ENCODE data around the gene PRKCH. TPM values are rescaled to one million over a fixed set of nuclear protein-coding genes. Genes with fewer than 3 reads are reported as not detected.

The PRKCH gene
- total and polyA plus RNA-seq, 7 experiments from 2014 or later, result 191 to 359 (median 314) TPM

DNA sequence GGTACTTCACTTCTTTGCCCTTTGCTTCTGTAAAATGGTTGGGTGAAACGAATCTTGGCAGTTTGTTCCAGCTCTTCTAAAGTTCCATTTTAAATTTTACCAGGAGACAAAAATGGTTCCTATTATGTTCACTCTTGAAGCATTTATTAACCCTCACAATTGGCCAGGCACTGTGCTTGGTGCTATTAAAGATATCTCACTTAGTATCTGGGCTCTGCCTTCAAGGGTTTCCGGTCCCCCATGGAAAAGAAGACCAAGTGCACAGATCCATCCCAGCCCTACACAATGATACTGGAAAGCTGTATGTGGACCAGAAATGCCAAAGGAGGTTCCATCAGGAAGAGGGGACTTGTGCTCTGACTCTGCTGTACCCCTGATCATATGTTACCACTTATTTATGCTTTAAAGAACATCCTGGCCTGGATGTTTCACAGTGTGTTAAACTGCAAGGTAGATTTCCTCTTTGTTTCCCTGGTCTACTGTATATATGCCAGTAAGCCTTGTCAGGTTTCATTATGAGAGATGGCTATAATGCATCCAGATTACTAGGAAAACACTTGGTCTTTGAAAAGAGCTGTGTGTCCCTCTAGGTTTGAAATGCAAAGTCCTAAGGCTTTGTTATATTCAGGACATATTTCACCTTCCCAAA is 154.8 kb downstream of the PRKCH start:
- H3K27me3 ChIP-seq (ENCODE audit: control insufficient read depth in 2 of 2, insufficient read depth in 2 of 2, low read length in 2 of 2), result no peaks in the 10 kb centered on the region
- Mint-ChIP-seq H3K9me3 (peaks cover 0 to 7% (median 0%) of the 10 kb centered on the region in 11 donors), H3K4me1 (peaks cover 54 to 98% (median 95%) of the 10 kb centered on the region in 7 donors), H3K4me3 (peak overlapping the region; percentile 14 to 79 (median 73)), H3K27ac (peak overlapping the region in 8 of 9 donors; percentile 84 to 100 (median 95)), H3K27me3 (no peaks in the 10 kb centered on the region), H3K36me3 (peaks cover 3 to 36% (median 21%) of the 10 kb centered on the region in 5 donors)
- DNase-seq (no peak), ATAC-seq (peak; percentile 1)
- peaks cover 84 to 95% of the 10 kb centered on the region in 2 donors for H3K4me1 ChIP-seq (ENCODE audit: control insufficient read depth in 2 of 2, insufficient read depth in 2 of 2, low read length in 2 of 2)
- peaks cover 7 to 11% (median 8%) of the 10 kb centered on the region in 3 experiments for H3K36me3 ChIP-seq (ENCODE audit: control insufficient read depth in 2 of 3, insufficient read depth in 3 of 3, low read length in 3 of 3)
- H3K4me3 ChIP-seq (ENCODE audit: low read length), result peak overlapping the region; percentile 42
- ChIA-PET POLR2A (interaction anchor here (0.6 to 3.4 kb wide), 24 partner anchors 9 to 286 kb away, joined by 3 to 20 read pairs (median 4); partner anchors contain the start of genes HIF1A and SNAPC1), CTCF (interaction anchor here (0.6 to 2.1 kb wide), 15 partner anchors 23 to 362 kb away, joined by 3 to 9 read pairs (median 3); no protein-coding TSS in a partner anchor)
- H3K27ac ChIP-seq (ENCODE audit: low read depth, low read length), result peak overlapping the region; percentile 98
- H3K9me3 ChIP-seq (ENCODE audit: control insufficient read depth in 2 of 3, low read length in 3 of 3), result no peaks in the 10 kb centered on the region
- intact Hi-C loops (cut with micrococcal nuclease), result loop anchor here (1.0 to 5.0 kb wide), 10 partner anchors 15 to 1229 kb away; partner anchors contain the start of genes SNAPC1 (in 2 of the 2) and PPM1A (in 1 of the 2)

DNA sequence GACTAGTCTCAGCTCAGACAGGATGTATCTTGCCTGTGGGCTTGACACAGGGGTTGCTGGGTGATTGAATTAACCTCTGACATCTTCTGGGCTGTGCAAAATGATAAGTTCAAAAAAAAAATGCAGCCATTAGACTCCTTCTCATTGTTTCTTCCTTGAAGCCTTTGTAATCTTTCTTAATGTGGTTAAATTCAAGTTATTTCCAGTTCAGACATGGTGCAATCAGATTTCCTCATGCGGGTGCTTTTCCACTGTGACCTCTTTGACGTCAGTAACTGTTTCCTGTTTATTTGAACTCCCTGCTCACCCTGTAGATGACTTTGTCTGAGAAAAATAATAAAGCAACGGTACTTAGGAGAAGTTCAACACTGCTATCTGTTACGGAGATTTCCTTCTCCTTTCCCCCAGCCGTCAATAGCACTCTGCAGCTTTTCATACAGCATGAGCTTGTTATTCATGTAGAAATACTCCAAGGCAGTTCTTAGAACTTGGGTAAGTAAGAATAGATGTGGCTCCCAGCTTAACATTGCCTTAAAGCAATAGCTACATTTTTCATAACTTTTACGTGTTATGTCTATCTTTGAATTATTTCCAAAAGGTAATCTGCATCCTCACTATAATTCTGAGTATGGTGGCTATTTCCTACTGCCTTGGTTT is 155.5 kb downstream of the PRKCH start:
- Histone ChIP-seq H3K27me3 (ENCODE audit: control insufficient read depth in 2 of 2, insufficient read depth in 2 of 2, low read length in 2 of 2) (no peaks in the 10 kb centered on the region), H3K4me3 (ENCODE audit: low read length) (peak overlapping the region; percentile 2), H3K9me3 (ENCODE audit: control insufficient read depth in 2 of 3, low read length in 3 of 3) (no peaks in the 10 kb centered on the region), H3K36me3 (ENCODE audit: control insufficient read depth in 2 of 3, insufficient read depth in 3 of 3, low read length in 3 of 3) (peaks cover 7 to 15% (median 9%) of the 10 kb centered on the region in 3 experiments), H3K27ac (ENCODE audit: low read depth, low read length) (peak overlapping the region; percentile 98), H3K4me1 (ENCODE audit: control insufficient read depth in 2 of 2, insufficient read depth in 2 of 2, low read length in 2 of 2) (peaks cover 77 to 94% of the 10 kb centered on the region in 2 donors)
- Mint-ChIP-seq H3K27ac (peak overlapping the region in 8 of 9 donors; percentile 84 to 100 (median 95)), H3K36me3 (peaks cover 3 to 39% (median 21%) of the 10 kb centered on the region in 5 donors), H3K9me3 (peaks cover 0 to 7% (median 0%) of the 10 kb centered on the region in 11 donors), H3K4me3 (peak overlapping the region; percentile 23 to 79 (median 73)), H3K27me3 (no peaks in the 10 kb centered on the region), H3K4me1 (peaks cover 48 to 98% (median 94%) of the 10 kb centered on the region in 7 donors)
- intact Hi-C loops (cut with micrococcal nuclease), result loop anchor here (1.0 to 5.0 kb wide), 17 partner anchors 16 to 1230 kb away; partner anchors contain the start of genes HIF1A (in 2 of the 2), SNAPC1 (in 2 of the 2) and PPM1A (in 1 of the 2)
- POLR2A ChIA-PET, result interaction anchor here (0.6 to 3.4 kb wide), 23 partner anchors 8 to 250 kb away, joined by 3 to 20 read pairs (median 5); partner anchors contain the start of gene HIF1A
- peak; percentile 85 for ATAC-seq
- CTCF ChIA-PET, result interaction anchor here (0.6 to 2.1 kb wide), 8 partner anchors 22 to 361 kb away, joined by 3 to 9 read pairs (median 3); partner anchors contain the start of gene HIF1A
- peak in 7 of 9 donors; percentile 78 to 97 (median 94) for DNase-seq

DNA sequence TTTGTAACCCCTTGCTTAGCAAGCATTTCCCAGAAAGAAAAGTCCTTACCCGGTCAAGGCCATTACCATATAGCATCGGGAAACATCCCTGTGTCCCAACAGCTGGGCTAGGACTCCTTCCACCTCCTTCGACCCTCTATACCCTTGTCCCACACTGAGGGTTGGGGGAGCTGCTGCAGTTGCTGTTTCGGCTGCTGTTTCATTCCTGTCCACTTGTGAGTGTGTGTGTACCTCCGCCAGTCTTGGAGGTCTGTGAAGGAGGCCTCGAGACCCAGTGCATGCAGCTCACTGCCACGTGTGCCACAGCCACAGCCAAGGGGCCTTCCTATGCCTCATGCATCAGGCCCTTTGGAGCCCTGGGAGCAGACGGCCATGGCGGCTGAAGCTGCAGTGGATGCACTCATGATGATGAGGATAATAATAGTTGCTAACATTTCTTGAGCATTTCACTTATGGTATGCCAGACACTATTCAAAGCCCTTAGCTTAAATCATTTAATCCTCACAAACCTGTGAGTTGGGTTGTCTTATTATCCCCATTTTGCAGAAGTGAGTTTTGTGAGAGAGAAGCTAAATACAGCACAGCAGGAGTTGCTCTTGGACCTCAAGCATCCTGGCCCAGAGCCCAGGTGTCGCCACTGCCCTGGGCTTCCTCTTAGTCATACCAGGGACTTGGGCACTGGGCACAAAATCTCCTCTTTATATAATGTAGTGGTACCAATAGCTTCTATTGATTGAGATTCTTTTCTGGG is 156.5 kb downstream of the PRKCH start:
- Histone ChIP-seq H3K27me3 (ENCODE audit: control insufficient read depth in 2 of 2, insufficient read depth in 2 of 2, low read length in 2 of 2) (no peaks in the 10 kb centered on the region), H3K4me1 (ENCODE audit: control insufficient read depth in 2 of 2, insufficient read depth in 2 of 2, low read length in 2 of 2) (peaks cover 68 to 87% of the 10 kb centered on the region in 2 donors), H3K4me3 (ENCODE audit: low read length) (peak overlapping the region; percentile 2), H3K27ac (ENCODE audit: low read depth, low read length) (peak overlapping the region; percentile 85), H3K9me3 (ENCODE audit: control insufficient read depth in 2 of 3, low read length in 3 of 3) (no peaks in the 10 kb centered on the region), H3K36me3 (ENCODE audit: control insufficient read depth in 2 of 3, insufficient read depth in 3 of 3, low read length in 3 of 3) (peaks cover 10 to 19% (median 15%) of the 10 kb centered on the region in 3 experiments)
- H3K4me1 Mint-ChIP-seq, result peaks cover 41 to 98% (median 94%) of the 10 kb centered on the region in 7 donors
- CTCF ChIA-PET, result interaction anchor here (0.6 to 2.2 kb wide), 5 partner anchors 14 to 217 kb away, joined by 3 to 5 read pairs (median 3); partner anchors contain the start of gene HIF1A
- peak overlapping the region in 8 of 9 donors; percentile 84 to 100 (median 95) for H3K27ac Mint-ChIP-seq
- peak overlapping the region in 9 of 10 donors; percentile 43 to 82 (median 75) for H3K4me3 Mint-ChIP-seq
- H3K36me3 Mint-ChIP-seq, result peaks cover 3 to 42% (median 24%) of the 10 kb centered on the region in 5 donors
- intact Hi-C loops (cut with micrococcal nuclease), result loop anchor here (1.0 to 5.0 kb wide), 11 partner anchors 24 to 1231 kb away; partner anchors contain the start of genes HIF1A (in 2 of the 2) and PPM1A (in 1 of the 2)
- no peak for DNase-seq
- H3K27me3 Mint-ChIP-seq, result no peaks in the 10 kb centered on the region
- no peak for ATAC-seq
- POLR2A ChIA-PET, result interaction anchor here (0.6 to 3.4 kb wide), 19 partner anchors 8 to 254 kb away, joined by 3 to 20 read pairs (median 5); partner anchors contain the start of gene HIF1A
- peaks cover 0 to 5% (median 0%) of the 10 kb centered on the region in 11 donors for H3K9me3 Mint-ChIP-seq

DNA sequence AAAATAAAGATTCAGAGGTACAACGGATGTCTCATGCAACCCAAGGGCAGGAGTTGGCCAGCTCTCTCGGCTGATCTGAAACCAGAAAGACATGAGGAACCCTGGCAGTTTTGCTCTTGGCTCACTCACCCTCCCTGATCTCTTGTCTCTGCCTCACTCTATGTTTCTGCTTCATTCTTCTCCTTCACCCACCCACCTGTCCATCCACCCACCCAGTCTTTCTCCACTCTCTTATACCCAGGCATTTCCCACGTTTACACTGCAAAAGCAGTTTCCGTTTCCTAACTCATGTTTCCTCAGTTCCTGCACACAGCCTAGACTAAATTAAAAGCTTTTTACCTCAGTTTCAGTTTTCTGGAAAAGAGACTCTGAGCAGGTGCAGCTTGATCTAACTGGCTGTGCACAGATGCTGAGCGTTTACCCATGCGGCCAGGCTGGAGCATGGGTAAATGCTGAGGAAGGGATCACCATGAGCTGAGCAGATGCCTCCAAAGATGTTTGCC is 157.6 kb downstream of the PRKCH start:
- POLR2A ChIA-PET, result interaction anchor here (0.6 to 2.0 kb wide), 16 partner anchors 9 to 285 kb away, joined by 3 to 9 read pairs (median 4); no protein-coding TSS in a partner anchor
- DNase-seq (peak in 3 of 9 donors; percentile 28 to 37 (median 37)), ATAC-seq (no peak)
- H3K27me3 Mint-ChIP-seq, result no peaks in the 10 kb centered on the region
- CTCF ChIA-PET, result interaction anchor here (0.6 to 2.2 kb wide), 6 partner anchors 12 to 212 kb away, joined by 3 to 10 read pairs (median 4); no protein-coding TSS in a partner anchor
- peak overlapping the region; percentile 85 for H3K27ac ChIP-seq (ENCODE audit: low read depth, low read length)
- H3K27ac Mint-ChIP-seq, result peak overlapping the region in 8 of 9 donors; percentile 84 to 100 (median 95)
- peak overlapping the region; percentile 17 for H3K4me3 ChIP-seq (ENCODE audit: low read length)
- peak overlapping the region; percentile 35 to 82 (median 74) for H3K4me3 Mint-ChIP-seq
- intact Hi-C loops (cut with micrococcal nuclease), result loop anchor here in 1 of 2 donors (1.0 to 5.0 kb wide), 2 partner anchors 13 to 1232 kb away; partner anchors contain the start of gene PPM1A
- H3K36me3 ChIP-seq (ENCODE audit: control insufficient read depth in 2 of 3, insufficient read depth in 3 of 3, low read length in 3 of 3), result peaks cover 17 to 23% (median 20%) of the 10 kb centered on the region in 3 experiments
- H3K36me3 Mint-ChIP-seq, result peaks cover 3 to 40% (median 23%) of the 10 kb centered on the region in 5 donors
- H3K9me3 Mint-ChIP-seq, result peaks cover 0 to 4% (median 0%) of the 10 kb centered on the region in 11 donors
- H3K27me3 ChIP-seq (ENCODE audit: control insufficient read depth in 2 of 2, insufficient read depth in 2 of 2, low read length in 2 of 2), result no peaks in the 10 kb centered on the region
- peaks cover 60 to 76% of the 10 kb centered on the region in 2 donors for H3K4me1 ChIP-seq (ENCODE audit: control insufficient read depth in 2 of 2, insufficient read depth in 2 of 2, low read length in 2 of 2)
- H3K9me3 ChIP-seq (ENCODE audit: control insufficient read depth in 2 of 3, low read length in 3 of 3), result no peaks in the 10 kb centered on the region
- peaks cover 36 to 97% (median 90%) of the 10 kb centered on the region in 7 donors for H3K4me1 Mint-ChIP-seq

DNA sequence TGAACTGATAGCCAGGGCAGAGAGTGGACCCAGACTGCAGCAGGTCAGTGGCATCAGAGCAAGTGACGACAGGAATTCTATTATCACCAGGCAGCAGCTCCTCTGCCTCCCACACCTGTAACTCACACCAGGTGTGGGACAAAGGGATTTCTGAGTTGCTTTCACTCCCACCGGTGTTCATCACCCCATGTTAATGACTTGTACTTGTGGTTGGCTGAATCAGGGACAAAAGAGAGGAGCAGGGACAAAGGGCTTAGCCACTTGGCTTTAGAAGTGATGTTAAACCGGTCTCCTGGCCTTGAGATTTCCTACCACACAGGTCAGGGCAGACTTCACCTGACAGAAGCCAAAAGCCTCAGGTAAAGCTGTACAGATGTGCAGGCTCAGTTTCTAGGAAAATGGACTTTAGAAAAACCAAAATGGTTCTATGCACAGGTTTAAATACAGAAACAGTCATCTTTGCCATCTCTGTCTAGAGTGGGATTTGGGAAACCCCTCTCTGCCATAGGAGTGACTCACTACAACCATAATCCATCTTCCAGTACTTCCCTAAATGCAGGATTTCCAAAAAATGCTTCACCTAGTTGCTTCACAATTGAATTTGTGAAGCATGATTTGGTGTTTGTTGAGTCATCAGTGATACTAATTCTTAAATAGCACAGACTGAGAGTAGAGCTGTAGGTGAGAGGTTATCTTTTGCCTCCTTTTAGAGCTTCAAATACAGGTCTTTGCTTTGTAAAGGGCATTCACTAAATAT is 158.5 kb downstream of the PRKCH start:
- peaks cover 17 to 29% (median 28%) of the 10 kb centered on the region in 3 experiments for H3K36me3 ChIP-seq (ENCODE audit: control insufficient read depth in 2 of 3, insufficient read depth in 3 of 3, low read length in 3 of 3)
- H3K4me3 ChIP-seq (ENCODE audit: low read length), result no peak overlapping the region
- H3K27ac ChIP-seq (ENCODE audit: low read depth, low read length), result peak overlapping the region; percentile 85
- Mint-ChIP-seq H3K36me3 (peaks cover 3 to 38% (median 23%) of the 10 kb centered on the region in 5 donors), H3K27ac (peak overlapping the region in 8 of 9 donors; percentile 84 to 100 (median 95)), H3K4me1 (peaks cover 29 to 95% (median 87%) of the 10 kb centered on the region in 7 donors), H3K27me3 (no peaks in the 10 kb centered on the region), H3K4me3 (peak overlapping the region; percentile 22 to 82 (median 74)), H3K9me3 (peaks cover 0 to 3% (median 0%) of the 10 kb centered on the region in 11 donors)
- CTCF ChIA-PET, result interaction anchor here (0.6 to 2.2 kb wide), 3 partner anchors 12 to 211 kb away, joined by 3 to 5 read pairs (median 3); no protein-coding TSS in a partner anchor
- no peaks in the 10 kb centered on the region for H3K27me3 ChIP-seq (ENCODE audit: control insufficient read depth in 2 of 2, insufficient read depth in 2 of 2, low read length in 2 of 2)
- intact Hi-C loops (cut with micrococcal nuclease), result loop anchor here in 1 of 2 donors (1.0 to 5.0 kb wide), 2 partner anchors 12 to 1233 kb away; partner anchors contain the start of gene PPM1A
- peaks cover 52 to 68% of the 10 kb centered on the region in 2 donors for H3K4me1 ChIP-seq (ENCODE audit: control insufficient read depth in 2 of 2, insufficient read depth in 2 of 2, low read length in 2 of 2)
- H3K9me3 ChIP-seq (ENCODE audit: control insufficient read depth in 2 of 3, low read length in 3 of 3), result no peaks in the 10 kb centered on the region
- ATAC-seq, result no peak
- POLR2A ChIA-PET, result interaction anchor here (0.6 to 2.2 kb wide), 13 partner anchors 8 to 215 kb away, joined by 3 to 6 read pairs (median 4); partner anchors contain the start of gene HIF1A
- no peak for DNase-seq

Measured in naive thymus-derived CD4-positive, alpha-beta T cell (primary cell).